Neural cell (in vitro differentiated cells): ENCODE measurements around the gene RBM10. TPM values are rescaled to one million over a fixed set of nuclear protein-coding genes. Genes with fewer than 3 reads are reported as not detected.

Experiments
- H2AFZ ChIP-seq: fragments of 200-600, 300-800 bp; sonication (generic), shearing (Covaris generic); 2 replicates; pipeline ENCODE4 v1.6.0; 2014; ENCODE audit warnings: low read depth, mild to moderate bottlenecking, antibody characterized with exemption, low read length, moderate library complexity
- H3F3A ChIP-seq: fragments of 200-600 bp; shearing (Covaris generic); 2 replicates; pipeline ENCODE4 v1.6.1; 2016; ENCODE audit warnings: mild to moderate bottlenecking, moderate library complexity, mixed read lengths, antibody characterized with exemption, low read length; ENCODE audit not compliant: insufficient read depth, poor library complexity, severe bottlenecking
- H3K27ac ChIP-seq: fragments of 200-600, 300-800 bp; sonication (generic), shearing (Covaris generic); 2 replicates; pipeline ENCODE4 v1.5.1; 2014; ENCODE audit warnings: mild to moderate bottlenecking, low read length, moderate library complexity
- H3K27me3 ChIP-seq: fragments of 300-800, 200-600 bp; sonication (generic), shearing (Covaris generic); 2 replicates; pipeline ENCODE4 v1.6.0; 2014; ENCODE audit warnings: mild to moderate bottlenecking, low read depth, low read length, moderate library complexity; ENCODE audit not compliant: insufficient read depth
- H3K36me3 ChIP-seq: fragments of 300-800, 200-600 bp; sonication (generic), shearing (Covaris generic); 2 replicates; pipeline ENCODE4 v1.5.1; 2014; ENCODE audit warnings: mild to moderate bottlenecking, antibody characterized with exemption, low read length, moderate library complexity; ENCODE audit not compliant: insufficient read depth
- H3K4me2 ChIP-seq: fragments of 300-800, 200-600 bp; sonication (generic), shearing (Covaris generic); 2 replicates; pipeline ENCODE4 v1.6.0; 2014; ENCODE audit warnings: mild to moderate bottlenecking, low read length
- H3K4me3 ChIP-seq: fragments of 300-800, 200-600 bp; sonication (generic), shearing (Covaris generic); 2 replicates; pipeline ENCODE4 v1.5.1; 2014; ENCODE audit warnings: mild to moderate bottlenecking, low read length, moderate library complexity
- H3K79me2 ChIP-seq: fragments of 200-600 bp; shearing (Covaris generic); replicated peaks from 2 replicates; pipeline ENCODE4 v1.6.0; 2014; ENCODE audit warnings: mild to moderate bottlenecking, low read length, moderate library complexity; ENCODE audit not compliant: insufficient read depth
- H3K9ac ChIP-seq: fragments of 300-800, 200-600 bp; sonication (generic), shearing (Covaris generic); 2 replicates; pipeline ENCODE4 v1.6.1; 2016; ENCODE audit warnings: mild to moderate bottlenecking, low read length, mixed read lengths
- H3K9me2 ChIP-seq: fragments of 200-600 bp; shearing (Covaris generic); 2 replicates; pipeline ENCODE4 v1.6.1; 2016; ENCODE audit warnings: mild to moderate bottlenecking, low read length, mixed read lengths; ENCODE audit not compliant: insufficient read depth
- H3K9me3 ChIP-seq: fragments of 200-600, 300-800 bp; sonication (generic), shearing (Covaris generic); 2 replicates; pipeline ENCODE4 v1.6.1; 2016; ENCODE audit warnings: mild to moderate bottlenecking, mixed run types, low read length, moderate library complexity, mixed read lengths
- H4K20me1 ChIP-seq: fragments of 200-600 bp; shearing (Covaris generic); 2 replicates; pipeline ENCODE4 v1.6.1; 2016; ENCODE audit warnings: mild to moderate bottlenecking, mixed run types; ENCODE audit not compliant: insufficient read depth
- CTCF ChIP-seq: fragments of 450-650 bp; IDR thresholded peaks from 2 replicates; pipeline ENCODE4 v1.5.1; 2014; ENCODE audit warnings: antibody characterized with exemption, mild to moderate bottlenecking, moderate library complexity; ENCODE audit not compliant: poor library complexity, severe bottlenecking
- EP300 ChIP-seq: fragments of 450-650 bp; conservative IDR thresholded peaks from 2 replicates; pipeline ENCODE4 v1.6.1; 2014; ENCODE audit warnings: antibody characterized with exemption, mild to moderate bottlenecking, moderate library complexity; ENCODE audit not compliant: poor library complexity, severe bottlenecking
- EZH2 ChIP-seq: fragments of 200-600, 300-800 bp; shearing (Covaris generic), sonication (generic); IDR thresholded peaks from 2 replicates; pipeline ENCODE4 v1.6.1; 2014; ENCODE audit warnings: antibody characterized with exemption, low read length, borderline replicate concordance, mild to moderate bottlenecking; ENCODE audit not compliant: insufficient read depth, poor library complexity, severe bottlenecking
- MXI1 ChIP-seq: fragments of 450-650 bp; conservative IDR thresholded peaks from 2 replicates; pipeline ENCODE4 v1.6.1; 2014; ENCODE audit warnings: antibody characterized with exemption, mild to moderate bottlenecking; ENCODE audit not compliant: poor library complexity, severe bottlenecking
- POLR2AphosphoS5 ChIP-seq: IDR thresholded peaks from 2 replicates; pipeline ENCODE4 v1.6.1; 2012
- RAD21 ChIP-seq: fragments of 450-650 bp; conservative IDR thresholded peaks from 2 replicates; pipeline ENCODE4 v1.6.1; 2014; ENCODE audit warnings: antibody characterized with exemption, mild to moderate bottlenecking, moderate library complexity
- REST ChIP-seq: IDR thresholded peaks from 2 replicates; pipeline ENCODE4 v1.6.1; 2012; ENCODE audit warnings: borderline replicate concordance
- SMC3 ChIP-seq: fragments of 450-650 bp; conservative IDR thresholded peaks from 2 replicates; pipeline ENCODE4 v1.6.1; 2014; ENCODE audit warnings: antibody characterized with exemption, mild to moderate bottlenecking, moderate library complexity; ENCODE audit not compliant: poor library complexity
- TAF1 ChIP-seq: IDR thresholded peaks from 2 replicates; pipeline ENCODE4 v1.6.1; 2012; ENCODE audit warnings: low read depth
- polyA plus RNA-seq: library from polyadenylated mRNA; depleted of rRNA; stranded (reverse); fragments of >200 nt; gene quantifications from 2 replicates; pipeline ENCODE4 v1.2.3, GENCODE V29; 2014

The RBM10 gene
- polyA plus RNA-seq, 1 donor from 2014 or later: 53.1 TPM

- TF ChIP-seq MXI1 (no peak), RAD21 (no peak), SMC3 (no peak), EP300 (no peak), TAF1 (no peak), CTCF (no peak), EZH2 (no peak), REST (no peak), POLR2AphosphoS5 (no peak)
- Histone ChIP-seq H3K36me3 (no peaks in the 10 kb centered on the region), H4K20me1 (no peaks in the 10 kb centered on the region)
These were observed 78.6 kb downstream of the RBM10 start for GRCh38 chrX:47223476-47224250.

GRCh38 chrX:47224266-47224895 is 79.4 kb downstream of the RBM10 start:
- TF ChIP-seq TAF1 (no peak), REST (no peak), SMC3 (no peak), MXI1 (no peak), EZH2 (no peak), CTCF (no peak), EP300 (no peak), RAD21 (no peak), POLR2AphosphoS5 (no peak)
- H3F3A ChIP-seq: no peaks in the 10 kb centered on the region
- peaks cover 27% of the 10 kb centered on the region for H3K79me2 ChIP-seq
- H4K20me1 ChIP-seq: no peaks in the 10 kb centered on the region
- no peaks in the 10 kb centered on the region for H3K27me3 ChIP-seq
- no peak overlapping the region for H2AFZ ChIP-seq
- no peaks in the 10 kb centered on the region for H3K36me3 ChIP-seq
- H3K9me3 ChIP-seq: no peaks in the 10 kb centered on the region
- no peak overlapping the region for H3K4me2 ChIP-seq
- no peaks in the 10 kb centered on the region for H3K9me2 ChIP-seq
- H3K4me3 ChIP-seq: no peak overlapping the region
- H3K27ac ChIP-seq: no peak overlapping the region
- no peak overlapping the region for H3K9ac ChIP-seq

More at GRCh38 chrX:47223476-47224250, 78.6 kb downstream of the RBM10 start:
- H3K4me3 ChIP-seq: no peak overlapping the region
- peaks cover 30% of the 10 kb centered on the region for H3K79me2 ChIP-seq
- H3K4me2 ChIP-seq: no peak overlapping the region
- H3K27me3 ChIP-seq: no peaks in the 10 kb centered on the region
- H3K9me3 ChIP-seq: no peaks in the 10 kb centered on the region
- no peaks in the 10 kb centered on the region for H3F3A ChIP-seq
- H3K27ac ChIP-seq: no peak overlapping the region
- H2AFZ ChIP-seq: no peak overlapping the region
- H3K9me2 ChIP-seq: no peaks in the 10 kb centered on the region
- H3K9ac ChIP-seq: no peak overlapping the region
